Smooth muscle cell (in vitro differentiated cells): ENCODE results near the gene POLR3B. TPM values are rescaled to one million over a fixed set of nuclear protein-coding genes. Genes with fewer than 3 reads are reported as not detected.

Experiments
- DNase-seq: peaks from one replicate; lab custom pipeline; 2025; ENCODE audit not compliant: unreplicated experiment; lab: John Stamatoyannopoulos, UW
- H2AFZ ChIP-seq: fragments of 200-600 bp; sonication (generic); 2 replicates; pipeline ENCODE4 v1.6.0; 2016; ENCODE audit warnings: antibody characterized with exemption, low read depth, mild to moderate bottlenecking
- H3F3A ChIP-seq: fragments of 200-600 bp; sonication (generic); 2 replicates; pipeline ENCODE4 v1.6.0; 2017; ENCODE audit warnings: antibody characterized with exemption, low read depth
- H3K27ac ChIP-seq: fragments of 200-600 bp; sonication (generic); 2 replicates; pipeline ENCODE4 v1.5.1; 2016; ENCODE audit warnings: low read depth, mild to moderate bottlenecking
- H3K27me3 ChIP-seq: fragments of 200-600 bp; sonication (generic); 2 replicates; pipeline ENCODE4 v1.6.1; 2016; ENCODE audit warnings: low read depth, mild to moderate bottlenecking
- H3K36me3 ChIP-seq: fragments of 200-600 bp; sonication (generic); 2 replicates; pipeline ENCODE4 v1.5.1; 2016; ENCODE audit warnings: low read depth
- H3K4me1 ChIP-seq: fragments of 200-600 bp; sonication (generic); 2 replicates; pipeline ENCODE4 v1.5.1; 2016; ENCODE audit warnings: low read depth
- H3K4me2 ChIP-seq: fragments of 200-600 bp; sonication (generic); 2 replicates; pipeline ENCODE4 v1.6.0; 2016; ENCODE audit warnings: mild to moderate bottlenecking
- H3K4me3 ChIP-seq: fragments of 200-600 bp; sonication (generic); 2 replicates; pipeline ENCODE4 v1.5.1; 2016; ENCODE audit warnings: mild to moderate bottlenecking
- H3K79me2 ChIP-seq: fragments of 200-600 bp; sonication (generic); 2 replicates; pipeline ENCODE4 v1.6.0; 2016; ENCODE audit warnings: low read depth, mild to moderate bottlenecking
- H3K9ac ChIP-seq: fragments of 200-600 bp; sonication (generic); 2 replicates; pipeline ENCODE4 v1.6.0; 2016; ENCODE audit warnings: low read depth
- H3K9me3 ChIP-seq: fragments of 200-600 bp; sonication (generic); replicated peaks from 2 replicates; pipeline ENCODE4 v1.5.1; 2016; ENCODE audit warnings: low read depth
- H4K20me1 ChIP-seq: fragments of 200-600 bp; sonication (generic); 2 replicates; pipeline ENCODE4 v1.6.0; 2016; ENCODE audit warnings: low read depth
- CTCF ChIP-seq: fragments of 200-600 bp; sonication (generic); IDR thresholded peaks from 2 replicates; pipeline ENCODE4 v1.5.1; 2017; ENCODE audit warnings: borderline replicate concordance, mild to moderate bottlenecking, antibody characterized with exemption; ENCODE audit not compliant: insufficient read depth, poor library complexity, severe bottlenecking
- WGBS: methylation state at CpG from one replicate; pipeline ENCODE4 v1.1.7; 2016; ENCODE audit warnings: low lambda C conversion rate; 5-methylcytosine and 5-hydroxymethylcytosine counted together
- polyA plus RNA-seq: library from polyadenylated mRNA; unstranded; fragments of >200 nt; fragmentation: Nextera tagmentation; extraction: Ambion mirVana; gene quantifications from 2 replicates; pipeline ENCODE4 v1.2.1, GENCODE V29; 2016
- total RNA-seq: library from RNA; depleted of rRNA; stranded (reverse); fragments of >200 nt; gene quantifications from 2 replicates; pipeline ENCODE4 v1.2.3, GENCODE V29; 2014

Gene POLR3B
- total and polyA plus RNA-seq, 2 experiments from 2014 or later = 7.3 to 7.5 TPM

- no peak overlapping the region for H3K4me2 ChIP-seq
- no peaks in the 10 kb centered on the region for H3K79me2 ChIP-seq
- DNase-seq = no peak
- no peaks in the 10 kb centered on the region for H3F3A ChIP-seq
- no peaks in the 10 kb centered on the region for H3K9me3 ChIP-seq
- no peak overlapping the region for H2AFZ ChIP-seq
- WGBS = 87% methylated on average over 7 of the region's 7 CpGs
- no peaks in the 10 kb centered on the region for H3K36me3 ChIP-seq
- TF ChIP-seq CTCF = no peak
- no peak overlapping the region for H3K4me3 ChIP-seq
- no peaks in the 10 kb centered on the region for H3K27me3 ChIP-seq
- no peak overlapping the region for H3K9ac ChIP-seq
- H3K4me1 ChIP-seq = peaks cover 9% of the 10 kb centered on the region
- no peak overlapping the region for H3K27ac ChIP-seq
- no peaks in the 10 kb centered on the region for H4K20me1 ChIP-seq
These were observed 140.5 kb downstream of the POLR3B start for GRCh38 chr12:106498056-106498455.

GRCh38 chr12:106499628-106500027 is 142.1 kb downstream of the POLR3B start:
- H3K27me3 ChIP-seq = no peaks in the 10 kb centered on the region
- WGBS = 95% methylated on average over 2 of the region's 2 CpGs
- no peaks in the 10 kb centered on the region for H3K4me1 ChIP-seq
- no peak for TF ChIP-seq CTCF
- no peak overlapping the region for H3K4me3 ChIP-seq
- no peaks in the 10 kb centered on the region for H3F3A ChIP-seq
- H3K27ac ChIP-seq = no peak overlapping the region
- H3K9ac ChIP-seq = no peak overlapping the region
- H3K36me3 ChIP-seq = no peaks in the 10 kb centered on the region
- H3K4me2 ChIP-seq = no peak overlapping the region
- H4K20me1 ChIP-seq = no peaks in the 10 kb centered on the region
- H3K9me3 ChIP-seq = no peaks in the 10 kb centered on the region
- H3K79me2 ChIP-seq = no peaks in the 10 kb centered on the region
- no peak for DNase-seq
- no peak overlapping the region for H2AFZ ChIP-seq

- H3K27me3 ChIP-seq = no peaks in the 10 kb centered on the region
- no peaks in the 10 kb centered on the region for H3K36me3 ChIP-seq
- H2AFZ ChIP-seq = no peak overlapping the region
- no peak overlapping the region for H3K4me2 ChIP-seq
- no peak overlapping the region for H3K9ac ChIP-seq
- no peaks in the 10 kb centered on the region for H3K79me2 ChIP-seq
- H3K4me3 ChIP-seq = no peak overlapping the region
- H3F3A ChIP-seq = no peaks in the 10 kb centered on the region
- no peak overlapping the region for H3K27ac ChIP-seq
- no peaks in the 10 kb centered on the region for H4K20me1 ChIP-seq
- no peak for DNase-seq
- no peaks in the 10 kb centered on the region for H3K4me1 ChIP-seq
- no peaks in the 10 kb centered on the region for H3K9me3 ChIP-seq
- no peak for TF ChIP-seq CTCF
- 89% methylated on average over 9 of the region's 9 CpGs for WGBS
These were observed 149.1 kb downstream of the POLR3B start for GRCh38 chr12:106506691-106507090.

- DNase-seq = no peak
- H3K79me2 ChIP-seq = no peaks in the 10 kb centered on the region
- no peaks in the 10 kb centered on the region for H3K9me3 ChIP-seq
- no peaks in the 10 kb centered on the region for H3K36me3 ChIP-seq
- no peak overlapping the region for H2AFZ ChIP-seq
- no peaks in the 10 kb centered on the region for H4K20me1 ChIP-seq
- H3K4me2 ChIP-seq = no peak overlapping the region
- WGBS = 95% methylated on average over 2 of the region's 2 CpGs
- TF ChIP-seq CTCF = no peak
- H3F3A ChIP-seq = no peaks in the 10 kb centered on the region
- H3K27ac ChIP-seq = no peak overlapping the region
- no peaks in the 10 kb centered on the region for H3K27me3 ChIP-seq
- H3K4me1 ChIP-seq = no peaks in the 10 kb centered on the region
- no peak overlapping the region for H3K4me3 ChIP-seq
- H3K9ac ChIP-seq = no peak overlapping the region
These were observed 151.4 kb downstream of the POLR3B start for GRCh38 chr12:106508966-106509365.
